PC-3 (cell line): ENCODE measurements around the gene LPIN1. TPM values are rescaled to one million over a fixed set of nuclear protein-coding genes. Genes with fewer than 3 reads are reported as not detected.

Experiments used
- ATAC-seq: fragments of 200-7000 bp; cut with Tn5 transposase; 2 replicates; pipeline ENCODE4 v1.9.1; 2020; ENCODE audit warnings: mild to moderate bottlenecking, moderate library complexity
- BruUV-seq: library from RNA; stranded (reverse); fragments of 400-500 nt; replicated peaks from 2 replicates; lab custom pipeline; 2021; lab: Mats Ljungman, UMichigan
- CTCF ChIA-PET: fragments of 300-600 bp; sonication (Branson Sonifier 250); formaldehyde crosslinking; loops from one replicate; lab custom pipeline; 2022; ENCODE audit warnings: antibody characterized with exemption; lab: Charles Lee
- POLR2A ChIA-PET: fragments of 300-600 bp; sonication (Branson Sonifier 250); formaldehyde crosslinking; loops from one replicate; lab custom pipeline; 2022; ENCODE audit warnings: antibody characterized with exemption; ENCODE audit not compliant: unreplicated experiment; lab: Charles Lee
- DNase-seq: peaks from one replicate; pipeline ENCODE4 v3.0.0-alpha.2; 2015
- H2AFZ ChIP-seq: fragments of 300-600 bp; sonication (generic); 2 replicates; pipeline ENCODE4 v1.6.0; 2016; ENCODE audit warnings: antibody characterized with exemption, low read length
- H3F3A ChIP-seq: fragments of 300-600 bp; sonication (generic); one replicate; pipeline ENCODE4 v1.6.0; 2017; ENCODE audit warnings: antibody characterized with exemption, low read length, control low read depth, mild to moderate bottlenecking; ENCODE audit not compliant: unreplicated experiment
- H3K27ac ChIP-seq: fragments of 300-600 bp; sonication (generic); 2 replicates; pipeline ENCODE4 v1.5.1; 2016; ENCODE audit warnings: mild to moderate bottlenecking, low read length
- H3K27me3 ChIP-seq: fragments of 300-600 bp; sonication (generic); 2 replicates; pipeline ENCODE4 v1.6.1; 2016; ENCODE audit warnings: low read length, mixed read lengths
- H3K36me3 ChIP-seq: fragments of 300-600 bp; sonication (generic); 2 replicates; pipeline ENCODE4 v1.6.1; 2016; ENCODE audit warnings: low read depth, mixed run types, low read length, mixed read lengths
- H3K4me1 ChIP-seq: fragments of 300-600 bp; sonication (generic); 2 replicates; pipeline ENCODE4 v1.5.1; 2016; ENCODE audit warnings: low read length; ENCODE audit not compliant: insufficient read depth
- H3K4me2 ChIP-seq: fragments of 300-600 bp; sonication (generic); 2 replicates; pipeline ENCODE4 v1.6.0; 2016; ENCODE audit warnings: low read length
- H3K4me3 ChIP-seq: fragments of 300-600 bp; sonication (generic); 2 replicates; pipeline ENCODE4 v1.5.1; 2016; ENCODE audit warnings: mild to moderate bottlenecking, low read length, mixed read lengths
- H3K79me2 ChIP-seq: fragments of 300-600 bp; sonication (generic); 2 replicates; pipeline ENCODE4 v1.6.1; 2017; ENCODE audit warnings: low read length, mixed read lengths
- H3K9ac ChIP-seq: fragments of 300-600 bp; sonication (generic); 2 replicates; pipeline ENCODE4 v1.6.0; 2016; ENCODE audit warnings: mild to moderate bottlenecking, low read length
- H3K9me2 ChIP-seq: fragments of 300-600 bp; sonication (generic); replicated peaks from 2 replicates; pipeline ENCODE4 v1.6.1; 2016; ENCODE audit warnings: mixed run types, low read length, mixed read lengths
- H3K9me3 ChIP-seq: fragments of 300-600 bp; sonication (generic); 2 replicates; pipeline ENCODE4 v1.6.1; 2016; ENCODE audit warnings: low read length, mixed read lengths
- H4K20me1 ChIP-seq: fragments of 300-600 bp; sonication (generic); 2 replicates; pipeline ENCODE4 v1.6.1; 2016; ENCODE audit warnings: low read length, mixed read lengths
- EZH2 ChIP-seq: fragments of 300-600 bp; sonication (generic); IDR thresholded peaks from one replicate; pipeline ENCODE4 v1.6.1; 2017; ENCODE audit warnings: antibody characterized with exemption, mild to moderate bottlenecking, low read length; ENCODE audit not compliant: unreplicated experiment
- EZH2phosphoT487 ChIP-seq: fragments of 300-600 bp; sonication (generic); IDR thresholded peaks from 2 replicates; pipeline ENCODE4 v1.6.1; 2018; ENCODE audit warnings: mild to moderate bottlenecking, antibody characterized with exemption, low read length, borderline replicate concordance
- intact Hi-C: fragments of 100-400 bp; cut with micrococcal nuclease; formaldehyde crosslinking; loops from 2 replicates; pipeline ENCODE4 v1.9.0; 2023
- total RNA-seq: library from RNA; depleted of rRNA; stranded (reverse); fragments of >200 nt; gene quantifications from 2 replicates; pipeline ENCODE4 v1.2.3, GENCODE V29; 2014
- TF ChIP-seq, protein P1 (sequence below): fragments of 300-600 bp; sonication (generic); conservative IDR thresholded peaks from 2 replicates; pipeline ENCODE4 v1.5.1; 2017; ENCODE audit warnings: antibody characterized with exemption, low read depth, mild to moderate bottlenecking, low read length

LPIN1 gene
- total RNA-seq, 1 experiment from 2014 or later, result 40.9 TPM

DNA sequence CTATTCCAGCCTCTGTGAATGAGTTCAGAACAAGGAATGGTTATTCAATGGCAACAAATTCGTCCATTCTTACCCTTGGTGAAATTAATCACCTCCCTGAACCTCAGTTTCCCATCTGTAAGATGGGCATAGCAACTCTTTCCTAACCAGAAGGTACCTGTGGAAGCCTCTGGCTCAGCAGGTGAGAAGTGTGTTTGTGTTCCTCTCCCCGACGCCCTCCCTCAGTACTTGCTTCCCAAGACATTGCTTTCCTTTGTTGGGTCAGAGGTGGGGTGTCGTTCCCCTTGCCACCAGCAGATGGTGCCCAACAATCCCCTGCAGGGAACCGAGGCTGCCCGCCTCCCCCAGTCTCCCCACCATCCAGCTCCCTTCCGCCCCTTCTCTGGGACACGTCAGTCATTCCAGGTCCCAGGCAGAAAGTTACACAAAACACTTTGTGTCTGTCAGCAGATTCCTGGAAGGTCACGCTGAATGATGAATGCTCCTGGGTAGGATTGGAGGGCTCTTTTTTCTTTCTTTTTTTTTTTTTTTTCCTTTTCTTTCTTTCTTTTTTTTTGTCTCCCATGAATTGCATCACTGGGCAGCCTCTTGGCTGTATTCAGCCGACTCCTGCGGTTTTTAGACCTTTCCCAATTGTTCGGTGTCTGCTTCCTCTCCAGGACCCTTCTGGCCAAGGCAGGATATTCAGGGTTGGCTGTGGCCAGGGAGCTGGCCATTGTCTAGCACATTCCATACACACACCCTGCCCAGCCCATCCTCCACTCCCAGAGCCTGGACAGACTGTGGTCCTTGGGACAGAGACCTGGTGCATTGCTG is 117.3 kb downstream of the LPIN1 start:
- no TSS peak for BruUV-seq
- H3K27me3 ChIP-seq, result no peaks in the 10 kb centered on the region
- H3K27ac ChIP-seq, result peak overlapping the region; percentile 44

DNA sequence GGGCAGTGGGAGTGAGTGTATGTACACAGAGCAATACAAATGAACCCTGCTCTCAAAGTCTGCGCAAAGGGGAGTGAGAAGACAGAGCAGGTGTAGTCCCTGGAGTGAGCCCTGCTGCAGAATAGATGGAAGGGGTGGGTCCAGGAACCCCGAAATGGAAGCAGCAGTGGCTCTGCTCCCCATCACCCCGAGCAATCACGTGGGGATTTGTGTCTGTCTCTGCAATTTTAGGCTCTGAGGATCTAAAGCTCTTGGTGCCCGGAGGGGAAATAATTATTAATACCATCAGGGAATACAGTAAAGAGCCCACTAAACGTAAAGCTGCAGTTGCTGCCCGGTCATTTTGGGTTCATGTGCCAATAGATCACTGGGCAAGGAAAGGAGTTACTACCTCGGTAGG is 118.3 kb downstream of the LPIN1 start:
- DNase-seq (no peak), ATAC-seq (no peak)
- no peaks in the 10 kb centered on the region for H3F3A ChIP-seq
- H3K36me3 ChIP-seq, result no peaks in the 10 kb centered on the region
- H3K27me3 ChIP-seq, result no peaks in the 10 kb centered on the region
- no peak overlapping the region for H3K4me2 ChIP-seq
- CTCF ChIA-PET, result no interaction called here
- POLR2A ChIA-PET, result no interaction called here
- H4K20me1 ChIP-seq, result no peaks in the 10 kb centered on the region
- no peaks in the 10 kb centered on the region for H3K79me2 ChIP-seq
- H3K4me1 ChIP-seq, result peaks cover 10% of the 10 kb centered on the region
- intact Hi-C loops, result loop anchor here (10.0 kb wide), 3 partner anchors 190 to 1070 kb away; no protein-coding TSS in a partner anchor
- H3K9me3 ChIP-seq, result no peaks in the 10 kb centered on the region
- no TSS peak for BruUV-seq
- H3K9ac ChIP-seq, result no peak overlapping the region
- no peak overlapping the region for H2AFZ ChIP-seq
- TF ChIP-seq, protein P1, sequence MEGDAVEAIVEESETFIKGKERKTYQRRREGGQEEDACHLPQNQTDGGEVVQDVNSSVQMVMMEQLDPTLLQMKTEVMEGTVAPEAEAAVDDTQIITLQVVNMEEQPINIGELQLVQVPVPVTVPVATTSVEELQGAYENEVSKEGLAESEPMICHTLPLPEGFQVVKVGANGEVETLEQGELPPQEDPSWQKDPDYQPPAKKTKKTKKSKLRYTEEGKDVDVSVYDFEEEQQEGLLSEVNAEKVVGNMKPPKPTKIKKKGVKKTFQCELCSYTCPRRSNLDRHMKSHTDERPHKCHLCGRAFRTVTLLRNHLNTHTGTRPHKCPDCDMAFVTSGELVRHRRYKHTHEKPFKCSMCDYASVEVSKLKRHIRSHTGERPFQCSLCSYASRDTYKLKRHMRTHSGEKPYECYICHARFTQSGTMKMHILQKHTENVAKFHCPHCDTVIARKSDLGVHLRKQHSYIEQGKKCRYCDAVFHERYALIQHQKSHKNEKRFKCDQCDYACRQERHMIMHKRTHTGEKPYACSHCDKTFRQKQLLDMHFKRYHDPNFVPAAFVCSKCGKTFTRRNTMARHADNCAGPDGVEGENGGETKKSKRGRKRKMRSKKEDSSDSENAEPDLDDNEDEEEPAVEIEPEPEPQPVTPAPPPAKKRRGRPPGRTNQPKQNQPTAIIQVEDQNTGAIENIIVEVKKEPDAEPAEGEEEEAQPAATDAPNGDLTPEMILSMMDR, result no peak
- no peak for TF ChIP-seq EZH2phosphoT487
- TF ChIP-seq EZH2, result no peak
- no peak overlapping the region for H3K4me3 ChIP-seq
- no peak overlapping the region for H3K27ac ChIP-seq
- H3K9me2 ChIP-seq, result no peaks in the 10 kb centered on the region

More for the DNA sequence above, 117.3 kb downstream of the LPIN1 start:
- peak overlapping the region; percentile 14; the same call in 1 of the 2 replicates for H3K9ac ChIP-seq
- TF ChIP-seq EZH2phosphoT487, result no peak
- TF ChIP-seq, protein P1, result peak; percentile 94
- no peak for TF ChIP-seq EZH2
- H3K9me3 ChIP-seq, result 0 out of 2 replicates have a peak, but pooled peaks cover 2% of the 10 kb centered on the region
- intact Hi-C loops, result loop anchor here (1.0 to 10.0 kb wide), 10 partner anchors 33 to 1144 kb away; no protein-coding TSS in a partner anchor
- H4K20me1 ChIP-seq, result no peaks in the 10 kb centered on the region
- H2AFZ ChIP-seq, result peak overlapping the region; percentile 36; the same call in 1 of the 2 replicates
- peak; percentile 96 for ATAC-seq
- peak overlapping the region; percentile 46 for H3K4me2 ChIP-seq
- no peaks in the 10 kb centered on the region for H3K36me3 ChIP-seq
- no peak overlapping the region for H3K4me3 ChIP-seq
- CTCF ChIA-PET, result interaction anchor here (0.5 to 1.0 kb wide), 7 partner anchors 8 to 854 kb away, joined by 3 to 7 read pairs (median 3); partner anchors contain the start of gene TRIB2
- H3K4me1 ChIP-seq, result peaks cover 10% of the 10 kb centered on the region
- H3F3A ChIP-seq, result no peaks in the 10 kb centered on the region
- POLR2A ChIA-PET, result interaction anchor here (0.5 kb wide), 1 partner anchor 1807 kb away, joined by 3 read pairs; no protein-coding TSS in a partner anchor
- H3K9me2 ChIP-seq, result no peaks in the 10 kb centered on the region
- no peaks in the 10 kb centered on the region for H3K79me2 ChIP-seq
- DNase-seq, result peak; percentile 93
